ENCODE measurements around the gene PAEP.

Gene PAEP

DNA sequence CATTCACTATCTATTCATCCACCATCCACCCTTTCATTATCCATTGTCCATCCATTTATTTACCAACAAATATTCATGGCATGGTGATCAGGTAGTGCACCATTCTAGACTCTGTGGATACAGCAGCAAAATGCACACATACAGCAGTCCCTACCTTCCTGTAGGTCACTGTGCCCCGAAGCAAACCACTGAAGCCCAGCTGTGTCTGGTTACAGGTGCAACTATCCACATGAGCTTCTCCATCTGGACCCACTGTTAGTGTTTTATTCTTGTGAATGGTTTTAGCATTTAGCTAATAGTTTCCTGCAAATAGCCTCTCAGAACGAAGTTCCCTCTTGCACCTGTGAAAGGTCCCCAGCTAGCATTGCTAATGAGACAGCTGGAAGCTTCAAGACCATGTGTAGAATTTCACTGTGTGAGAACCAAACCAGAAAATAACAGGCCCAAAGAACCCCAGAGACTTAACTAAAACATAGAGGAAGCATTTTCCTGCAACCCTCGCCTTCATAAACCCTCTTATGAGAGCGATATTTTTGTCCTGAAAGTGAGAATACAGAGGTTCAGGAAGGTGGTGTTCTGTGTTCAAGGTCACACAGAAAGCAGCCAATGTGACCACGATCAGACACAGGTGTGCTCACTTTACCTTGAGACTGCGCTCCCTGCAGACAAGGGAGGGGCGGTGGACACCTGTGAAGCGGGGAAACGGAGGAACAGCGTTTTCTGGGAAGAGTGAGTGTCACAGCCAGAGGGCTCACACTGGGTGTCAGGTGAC, 18.5 kb downstream of the PAEP start:
- no peak for DNase-seq (ENCODE audit: low read depth)

DNA sequence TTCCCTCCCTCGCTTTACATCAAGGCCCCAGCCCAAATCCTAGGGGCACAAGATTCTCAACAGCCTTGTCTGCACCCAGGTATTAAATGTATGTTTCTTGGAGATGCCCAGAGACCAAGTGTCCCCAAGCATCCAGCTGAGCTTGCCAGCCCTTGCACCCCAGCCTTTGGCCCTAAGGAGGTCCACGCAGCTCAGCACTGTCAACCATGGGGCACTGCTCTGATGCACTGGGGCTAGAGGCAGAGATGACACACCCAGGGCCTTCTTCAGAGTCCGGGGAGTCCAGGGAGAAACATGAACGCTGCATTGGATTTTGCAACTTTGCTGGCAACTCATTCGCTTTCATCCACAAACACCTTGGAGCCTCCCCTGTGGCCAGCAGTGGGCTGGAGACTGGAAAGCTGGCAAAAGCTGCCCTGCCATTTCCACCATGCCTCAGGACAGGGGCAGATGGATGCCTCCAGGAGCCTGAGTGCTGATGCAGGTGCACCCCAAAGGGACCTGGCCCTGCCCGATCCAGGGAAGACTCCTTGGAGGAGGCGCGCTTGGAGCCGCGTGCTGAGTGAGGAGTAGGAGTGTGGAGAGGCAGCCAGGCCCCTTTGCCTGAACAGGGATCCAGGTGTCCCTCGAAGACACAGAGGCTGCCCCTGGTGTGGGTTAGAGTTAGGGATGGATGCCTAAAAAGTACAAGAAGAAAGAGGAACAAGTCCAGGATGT, 19.3 kb downstream of the PAEP start:
- DNase-seq (ENCODE audit: low read depth), result no peak

DNA sequence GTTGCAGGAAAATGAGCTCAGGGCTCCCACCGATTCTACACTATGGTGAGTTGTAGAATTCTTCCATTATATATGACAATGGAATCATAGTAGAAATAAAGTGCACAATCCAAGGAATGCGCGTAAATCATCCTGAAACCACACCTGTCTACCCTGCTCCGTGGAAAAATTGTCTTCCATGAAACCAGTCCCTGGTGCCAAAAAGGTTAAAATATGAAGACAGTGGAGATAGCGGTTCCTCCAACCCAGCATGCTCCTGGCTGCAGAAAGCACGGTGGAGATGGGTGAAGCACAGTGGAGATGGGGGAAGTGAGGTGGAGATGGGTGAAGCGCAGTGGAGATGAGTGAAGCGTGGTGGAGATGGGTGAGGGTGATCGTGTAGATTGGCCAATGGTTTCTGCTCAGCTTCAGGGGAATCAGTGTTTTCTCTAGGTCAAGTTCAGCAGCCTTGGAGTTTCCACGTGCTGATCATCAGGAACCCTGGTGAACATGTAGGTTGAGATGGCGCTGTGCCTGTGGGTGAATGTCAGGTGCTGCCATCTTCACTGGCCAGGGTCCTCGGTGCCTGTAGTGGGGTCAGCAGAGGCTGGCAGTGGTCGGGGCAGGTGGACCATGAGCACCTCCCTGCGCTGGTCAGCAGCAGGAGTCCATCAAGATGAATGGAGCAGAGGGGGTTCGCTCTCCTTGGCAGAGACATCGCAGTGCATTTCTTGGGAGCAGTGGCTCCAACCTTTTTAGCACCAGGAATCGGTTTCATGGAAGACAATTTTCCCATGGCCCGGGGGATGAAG, 20.3 kb downstream of the PAEP start:
- no peak for DNase-seq (ENCODE audit: low read depth)

DNA sequence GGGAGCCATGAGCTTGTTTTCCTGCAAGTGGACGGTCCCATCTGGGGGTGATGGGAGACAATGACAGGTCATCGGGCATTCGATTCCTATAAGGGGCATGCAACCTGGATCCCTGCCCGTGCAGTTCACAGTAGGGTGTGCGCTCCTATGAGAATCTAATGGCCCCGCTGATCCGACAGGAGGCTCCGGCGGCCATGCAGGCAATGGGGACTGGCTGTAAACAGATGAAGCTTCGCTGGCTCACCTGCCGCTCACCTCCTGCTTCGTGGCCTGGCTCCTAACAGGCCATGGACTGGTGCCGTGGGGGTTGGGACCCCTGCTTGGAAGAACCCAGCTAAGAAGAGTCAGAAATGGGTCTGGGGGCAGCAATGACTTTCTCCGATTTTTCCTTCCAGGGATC, 21.0 kb downstream of the PAEP start:
- DNase-seq (ENCODE audit: low read depth), result no peak

GRCh38 chr9:135582966-135583687, 21.6 kb downstream of the PAEP start:
- no peak for DNase-seq (ENCODE audit: low read depth)

- DNase-seq (ENCODE audit: low read depth), result no peak
Observed at GRCh38 chr9:135583688-135584011, 22.1 kb downstream of the PAEP start.

GRCh38 chr9:135584371-135584770, 22.8 kb downstream of the PAEP start:
- DNase-seq (ENCODE audit: low read depth), result no peak

- DNase-seq (ENCODE audit: low read depth), result no peak
Observed at GRCh38 chr9:135584934-135585333, 23.4 kb downstream of the PAEP start.

GRCh38 chr9:135586601-135587109, 25.1 kb downstream of the PAEP start:
- no peak for DNase-seq (ENCODE audit: low read depth)

DNA sequence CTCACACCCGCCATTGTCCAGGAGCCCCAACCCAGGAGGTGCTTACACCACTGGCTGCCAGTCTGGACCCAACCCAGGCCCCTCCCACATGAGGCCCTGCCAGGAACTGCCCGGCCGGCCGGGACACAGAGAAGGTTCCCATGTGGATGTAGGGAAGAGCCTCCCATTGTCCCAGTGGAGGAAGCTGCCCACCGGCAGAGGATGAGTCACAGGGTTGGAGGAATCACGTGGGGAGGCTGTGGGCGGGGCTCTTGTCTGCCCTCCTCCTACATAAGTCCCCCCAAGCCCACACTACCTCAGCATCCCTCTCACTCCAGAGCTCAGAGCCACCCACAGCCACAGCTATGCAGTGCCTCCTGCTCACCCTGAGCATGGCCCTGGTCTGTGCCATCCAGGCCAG, 26.1 kb downstream of the PAEP start:
- no peak for DNase-seq (ENCODE audit: low read depth)

DNA sequence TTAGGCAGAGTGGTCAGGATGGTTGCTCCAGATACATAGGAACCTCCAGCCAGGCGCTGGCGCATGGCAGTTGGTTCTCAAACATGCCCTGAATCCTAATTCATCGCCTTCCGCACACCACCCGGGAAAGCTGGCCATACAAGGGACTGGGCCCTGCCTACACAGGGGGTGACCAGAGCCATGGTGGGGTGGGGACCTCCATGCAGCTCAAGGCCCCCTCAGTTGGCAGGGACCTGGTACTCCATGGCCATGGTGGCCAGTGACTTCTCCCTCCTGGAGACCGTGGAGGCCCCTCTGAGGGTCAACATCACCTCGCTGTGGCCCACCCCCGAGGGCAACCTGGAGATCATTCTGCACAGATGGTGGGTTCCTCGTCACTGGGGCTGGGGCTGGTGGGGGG, 26.8 kb downstream of the PAEP start:
- DNase-seq (ENCODE audit: low read depth), result no peak

- DNase-seq (ENCODE audit: low read depth), result no peak
Observed at GRCh38 chr9:135588886-135589595, 27.5 kb downstream of the PAEP start.

GRCh38 chr9:135589596-135590485, 28.3 kb downstream of the PAEP start:
- DNase-seq (ENCODE audit: low read depth), result no peak

GRCh38 chr9:135590486-135591079, 29.0 kb downstream of the PAEP start:
- no peak for DNase-seq (ENCODE audit: low read depth)

DNA sequence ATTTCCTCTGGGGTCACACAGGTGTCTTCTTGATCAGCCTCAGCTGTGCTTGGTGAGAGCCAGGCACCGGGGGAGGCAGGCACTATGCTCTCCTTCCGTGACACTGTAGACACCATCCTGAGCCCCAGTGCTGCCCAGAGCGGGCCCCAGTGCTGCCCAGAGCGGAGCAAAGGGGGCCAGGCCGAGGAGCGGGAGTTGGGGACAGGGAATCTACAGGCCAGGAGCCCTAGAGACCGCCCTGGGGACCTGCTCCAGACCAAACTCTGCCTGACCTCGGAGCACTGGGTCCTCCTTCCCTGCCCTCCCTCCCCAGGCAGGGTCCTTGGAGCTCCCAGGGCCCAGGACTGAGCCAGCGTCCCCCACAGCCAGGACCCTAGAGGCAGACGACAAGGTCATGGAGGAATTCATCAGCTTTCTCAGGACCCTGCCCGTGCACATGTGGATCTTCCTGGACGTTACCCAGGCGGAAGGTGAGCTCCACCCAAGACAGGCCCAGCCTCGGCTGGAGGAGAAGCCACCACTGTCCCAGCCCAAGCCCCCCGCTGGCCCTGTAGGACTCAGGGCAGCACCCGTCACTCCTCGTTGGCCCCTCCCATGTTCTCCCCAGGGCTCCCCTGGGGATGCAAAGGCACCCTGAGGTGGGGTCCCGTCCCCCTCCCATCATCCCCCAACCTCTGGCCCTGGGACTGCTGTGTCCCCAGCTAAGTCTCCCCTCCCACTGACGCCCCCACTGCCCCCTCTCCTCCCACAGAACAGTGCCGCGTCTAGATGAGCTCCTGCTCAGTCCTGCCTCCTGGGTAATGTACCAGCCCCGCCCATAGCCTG, 30.2 kb downstream of the PAEP start:
- DNase-seq (ENCODE audit: low read depth), result no peak

GRCh38 chr9:135592331-135592590, 30.7 kb downstream of the PAEP start:
- no peak for DNase-seq (ENCODE audit: low read depth)

GRCh38 chr9:135592625-135593024, 31.1 kb downstream of the PAEP start:
- DNase-seq (ENCODE audit: low read depth), result no peak

DNA sequence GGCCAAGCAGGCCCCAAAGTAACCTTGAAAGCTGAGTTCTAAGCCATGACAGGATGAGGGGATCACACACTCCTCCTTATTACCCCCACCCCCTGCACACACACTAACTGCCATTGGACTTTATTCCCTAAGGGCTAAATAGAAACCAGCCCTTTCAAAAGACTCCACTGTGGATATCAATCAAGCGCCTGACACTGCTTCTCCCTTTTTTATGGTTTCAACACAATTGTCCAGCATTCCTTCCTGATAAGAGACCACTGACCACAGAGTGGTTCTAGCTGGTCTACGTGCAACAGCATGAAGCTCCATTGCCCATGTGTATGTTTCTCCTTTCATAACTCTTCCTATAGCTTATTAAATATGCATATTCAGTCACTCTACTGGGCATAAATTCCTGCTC, 34.7 kb downstream of the PAEP start:
- no peak for DNase-seq (ENCODE audit: low read depth)

- DNase-seq (ENCODE audit: low read depth), result no peak
Observed at GRCh38 chr9:135600296-135600817, 38.8 kb downstream of the PAEP start.

All from activated T-cell treated with anti-CD3 and anti-CD28 coated beads for 48 hours (primary cell).